ENCODE measurements around the gene PTPRD. TPM values are rescaled to one million over a fixed set of nuclear protein-coding genes. Genes with fewer than 3 reads are reported as not detected.

Gene PTPRD
- total RNA-seq, 1 donor from 2014 or later, result 20.9 TPM

DNA sequence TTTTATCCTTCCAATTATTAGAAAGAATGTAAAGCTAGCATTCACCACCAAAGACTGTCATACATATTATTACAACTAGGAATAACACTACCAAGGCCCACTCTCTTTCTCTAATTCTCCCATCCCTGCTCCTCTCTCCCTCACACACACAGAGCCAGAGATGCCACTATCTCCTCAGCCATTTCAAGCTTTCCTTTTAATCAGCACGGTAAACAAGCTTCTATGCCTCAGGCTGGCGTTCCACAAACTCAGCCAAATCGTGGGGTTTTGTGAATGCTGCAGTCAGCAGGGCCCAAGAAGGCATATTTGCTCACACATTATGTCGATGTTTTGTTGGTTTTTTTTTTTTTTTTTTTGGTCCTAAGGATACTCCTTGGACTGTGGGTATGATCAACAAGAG is 1833.3 kb downstream of the PTPRD start:
- no peak for DNase-seq (ENCODE audit: low spot score)

DNA sequence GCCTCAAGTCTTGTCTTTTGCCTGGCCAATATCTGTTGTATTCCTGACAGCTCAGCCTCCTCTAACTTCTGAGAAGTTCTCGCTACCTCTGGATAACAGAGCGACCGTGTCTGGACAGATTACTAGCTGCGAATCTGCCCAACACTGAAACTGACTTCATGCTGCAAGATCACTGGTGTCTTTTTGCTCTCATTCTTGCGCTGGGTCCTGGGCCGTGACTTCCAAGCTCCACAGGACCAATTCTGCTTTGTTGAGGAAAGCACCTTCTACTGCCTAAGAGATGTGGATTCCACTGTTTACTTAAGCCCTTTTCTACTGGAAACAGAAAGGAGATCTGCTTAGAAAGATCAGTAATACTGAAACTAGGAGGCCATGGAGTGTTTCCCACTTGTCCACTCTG is 1834.4 kb downstream of the PTPRD start:
- DNase-seq (ENCODE audit: low spot score), result no peak

DNA sequence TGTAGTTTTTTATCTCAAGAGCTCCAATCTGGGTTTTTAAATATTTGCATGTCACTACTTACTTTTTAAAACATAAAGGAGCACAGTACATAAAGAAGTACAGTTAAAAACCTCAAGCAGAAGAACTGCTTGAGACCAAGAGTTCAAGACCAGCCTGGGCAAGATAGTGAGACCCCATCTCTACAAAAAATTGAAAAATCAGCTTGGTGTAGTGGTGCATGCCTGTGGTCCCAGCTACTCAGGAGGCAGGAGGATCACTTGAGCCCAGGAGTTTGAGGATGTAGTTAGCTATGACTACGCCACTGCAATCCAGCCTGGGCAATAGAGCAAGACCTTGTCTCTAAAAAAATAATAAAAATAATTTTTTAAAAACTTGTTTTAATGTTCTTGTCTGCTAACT is 1840.5 kb downstream of the PTPRD start:
- no peak for DNase-seq (ENCODE audit: low spot score)

DNA sequence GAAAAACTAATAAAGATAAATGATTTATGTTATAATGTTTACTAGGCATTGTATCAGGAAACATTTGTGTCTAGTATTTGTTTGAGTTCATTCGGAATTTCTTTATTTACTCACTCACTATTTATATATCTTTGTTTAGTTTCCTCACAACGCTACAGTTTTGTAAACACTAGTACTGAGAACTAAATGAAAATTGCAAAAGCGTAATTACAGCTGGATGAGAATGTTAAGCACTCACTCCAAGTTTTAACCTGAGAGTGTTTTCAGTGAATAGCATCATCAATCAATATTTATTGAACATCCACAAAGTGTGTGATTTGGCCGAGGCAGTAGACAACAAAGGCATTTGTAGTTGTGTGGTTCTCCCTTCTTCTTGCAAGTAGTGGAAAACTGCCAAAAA is 1843.6 kb downstream of the PTPRD start:
- no peak for DNase-seq (ENCODE audit: low spot score)

DNA sequence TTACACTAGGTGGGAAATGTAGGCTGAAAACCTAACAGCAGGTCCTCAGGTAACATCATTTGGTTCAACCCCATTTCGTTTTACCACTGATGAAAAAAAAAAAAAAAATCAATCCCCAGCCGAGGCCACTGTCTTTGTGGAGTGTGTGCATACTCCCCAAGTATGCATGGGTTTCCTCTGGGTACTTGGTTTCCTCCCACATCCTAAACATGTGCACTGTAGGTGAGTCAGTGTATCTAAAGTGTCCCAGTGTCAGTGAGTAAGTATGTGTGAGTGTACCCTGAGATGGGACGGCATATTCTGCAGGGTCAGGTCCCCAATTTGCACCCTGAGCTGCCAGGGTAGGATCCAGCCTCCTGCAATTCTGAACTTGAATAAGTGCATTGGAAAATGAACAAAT is 1846.7 kb downstream of the PTPRD start:
- no peak for DNase-seq (ENCODE audit: low spot score)

DNA sequence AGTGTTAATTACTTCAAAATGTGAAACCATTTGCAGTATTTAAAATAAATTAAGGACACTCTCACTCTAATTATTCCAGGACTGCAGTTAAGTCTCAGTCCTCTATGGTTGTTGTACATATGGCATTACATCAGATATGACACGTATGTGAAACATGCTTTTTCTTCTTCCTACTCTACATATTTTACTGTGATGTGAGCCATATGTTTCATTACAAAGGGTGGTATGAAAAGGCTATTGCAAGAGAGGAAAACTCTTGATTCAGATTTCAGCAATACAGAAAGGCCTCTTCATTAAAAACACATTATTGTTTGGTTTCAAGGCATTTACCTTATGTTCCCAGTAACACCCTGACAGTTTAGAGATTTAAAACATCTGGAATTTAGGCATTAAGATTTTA is 1848.8 kb downstream of the PTPRD start:
- DNase-seq (ENCODE audit: low spot score), result no peak

DNA sequence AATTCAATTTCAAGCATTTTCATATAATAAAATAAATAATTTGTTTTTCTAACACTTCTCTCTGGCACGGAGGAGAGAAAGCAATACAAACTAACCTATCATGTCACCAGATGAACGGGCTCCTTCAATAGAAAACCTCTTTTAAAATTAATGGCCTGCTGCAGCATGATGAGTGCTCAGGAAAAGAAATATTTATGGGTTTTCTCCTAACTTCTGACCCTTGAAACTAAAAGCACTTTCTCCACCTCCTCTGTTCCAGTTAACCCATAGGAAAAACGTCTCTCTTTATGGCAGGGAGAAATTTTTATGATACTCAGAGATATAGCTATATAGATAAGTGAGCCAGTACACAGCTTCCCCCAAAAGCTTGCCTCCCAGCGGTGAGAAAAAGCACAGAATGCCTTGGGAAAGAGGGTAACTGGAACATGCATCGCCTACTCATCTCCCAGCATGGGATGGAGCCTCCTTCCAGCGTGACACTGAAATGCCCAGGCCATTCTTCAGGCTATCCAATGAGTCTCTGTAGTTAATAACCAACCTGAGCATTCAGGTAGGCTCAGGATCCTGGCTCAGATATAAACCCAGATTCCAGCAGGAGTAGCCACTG is 1850.2 kb downstream of the PTPRD start:
- no peak for DNase-seq (ENCODE audit: low spot score)

DNA sequence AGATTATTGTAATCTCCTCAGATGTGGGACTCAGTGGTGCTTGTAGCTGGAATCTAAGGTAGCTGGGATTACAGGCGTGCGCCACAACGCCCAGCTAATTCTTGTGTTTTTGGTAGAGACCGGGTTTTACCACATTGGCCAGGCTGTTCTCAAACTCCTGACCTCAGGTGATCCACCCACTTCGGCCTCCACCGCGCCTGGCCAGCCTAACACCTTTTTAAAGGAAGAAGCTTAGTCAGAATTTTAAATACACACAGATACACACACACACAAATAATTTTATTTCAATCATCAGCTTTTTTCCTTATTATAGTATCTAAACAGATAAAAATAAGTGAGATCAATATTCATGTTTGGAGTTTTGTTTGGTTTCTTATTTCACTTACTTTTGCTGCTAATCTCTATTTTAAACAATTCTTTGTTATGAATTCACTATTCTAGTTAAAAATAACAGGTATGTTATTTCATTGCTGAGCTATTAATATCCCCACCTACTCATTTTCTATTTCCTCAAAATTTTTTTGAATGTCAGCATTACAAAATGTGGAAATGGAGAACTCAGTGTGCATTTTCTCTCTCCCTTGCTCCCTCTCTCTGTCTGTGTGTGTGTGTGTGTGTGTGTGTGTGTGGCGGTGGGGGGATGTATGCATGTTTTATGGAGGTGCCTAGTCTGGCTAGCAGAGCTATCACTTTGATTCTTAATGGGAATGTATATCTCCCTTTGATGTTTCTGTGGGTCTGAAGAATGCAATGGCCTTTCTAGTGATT is 1852.6 kb downstream of the PTPRD start:
- no peak for DNase-seq (ENCODE audit: low spot score)

DNA sequence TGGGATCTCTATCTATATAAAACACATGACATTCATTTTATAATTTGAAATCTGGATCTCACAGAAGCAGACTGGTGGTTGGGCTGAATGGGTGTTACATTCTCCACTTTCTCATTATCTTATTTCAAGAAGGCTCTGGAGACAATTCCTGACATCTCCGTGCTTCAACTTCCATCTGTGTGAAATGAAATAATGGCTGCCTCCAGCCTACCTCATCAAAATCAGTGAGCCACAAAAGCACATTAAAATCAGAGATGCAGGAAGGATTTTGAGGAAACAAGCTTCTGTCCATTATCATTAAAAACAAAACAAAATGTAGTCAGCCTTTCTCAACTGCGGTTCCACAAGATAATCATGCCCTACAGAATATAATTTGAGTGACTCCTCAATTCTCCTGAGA is 1854.9 kb downstream of the PTPRD start:
- no peak for DNase-seq (ENCODE audit: low spot score)

DNA sequence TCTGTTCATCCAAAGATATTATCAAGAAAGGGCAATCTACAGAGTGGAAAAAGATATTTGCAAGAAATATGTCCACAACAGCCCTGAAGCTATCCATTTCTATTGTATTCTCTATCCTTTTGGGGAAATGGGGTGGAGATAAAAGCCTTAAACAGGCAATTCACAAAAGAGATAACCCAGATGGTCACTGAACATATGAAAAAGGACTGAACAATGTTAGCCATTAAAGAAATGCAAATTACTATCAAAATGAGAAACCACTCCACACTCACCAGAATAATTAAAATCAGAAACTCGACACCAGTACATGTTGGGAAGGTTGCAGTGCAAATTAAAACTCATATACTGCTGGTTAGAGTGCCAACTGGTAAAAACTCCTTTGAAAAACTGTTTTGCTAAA is 1858.1 kb downstream of the PTPRD start:
- no peak for DNase-seq (ENCODE audit: low spot score)

DNA sequence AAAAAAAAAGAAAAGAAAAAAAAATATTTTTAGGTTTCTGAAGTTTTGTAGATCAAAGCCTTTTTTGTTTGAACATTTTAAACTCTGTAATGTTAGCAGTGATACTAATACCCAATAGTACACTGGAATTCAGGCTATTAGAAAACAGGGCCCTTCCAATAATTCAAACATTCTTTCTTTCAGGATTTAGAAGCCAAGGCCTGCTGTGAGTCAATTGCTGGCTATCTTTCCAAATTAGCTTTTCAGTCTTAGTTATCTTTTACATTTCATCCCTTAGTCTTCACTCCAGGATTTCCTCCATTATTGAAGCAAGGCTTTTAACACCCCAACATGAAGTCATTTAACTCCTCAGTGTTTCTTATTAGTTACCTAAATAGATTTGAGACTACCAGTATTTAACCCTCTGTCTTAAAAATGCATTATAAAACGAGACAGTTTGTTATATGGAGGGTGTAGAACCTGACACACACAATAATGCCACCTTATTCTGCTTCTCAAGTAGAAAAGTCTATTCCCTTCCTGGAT is 1861.3 kb downstream of the PTPRD start:
- DNase-seq (ENCODE audit: low spot score), result no peak

DNA sequence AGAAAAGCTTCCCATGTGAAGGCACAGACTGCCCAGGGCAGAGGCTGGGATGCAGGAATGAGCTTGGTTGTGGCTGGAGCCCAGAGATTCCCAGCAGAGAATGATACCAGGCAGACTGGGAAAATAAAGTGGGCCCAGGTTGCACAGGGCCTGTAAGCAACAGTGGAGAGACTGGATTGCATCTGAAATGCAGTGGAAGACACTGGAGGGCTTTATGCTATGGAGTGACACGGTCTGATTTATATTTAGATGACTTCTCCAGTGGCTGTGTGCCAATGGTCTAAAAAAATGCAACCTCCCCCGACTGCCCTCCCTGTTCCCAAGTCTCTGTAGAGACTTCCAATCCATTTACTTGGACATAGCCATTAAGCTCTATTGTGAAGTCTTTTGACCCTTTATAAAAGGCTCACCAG is 1862.2 kb downstream of the PTPRD start:
- no peak for DNase-seq (ENCODE audit: low spot score)

DNA sequence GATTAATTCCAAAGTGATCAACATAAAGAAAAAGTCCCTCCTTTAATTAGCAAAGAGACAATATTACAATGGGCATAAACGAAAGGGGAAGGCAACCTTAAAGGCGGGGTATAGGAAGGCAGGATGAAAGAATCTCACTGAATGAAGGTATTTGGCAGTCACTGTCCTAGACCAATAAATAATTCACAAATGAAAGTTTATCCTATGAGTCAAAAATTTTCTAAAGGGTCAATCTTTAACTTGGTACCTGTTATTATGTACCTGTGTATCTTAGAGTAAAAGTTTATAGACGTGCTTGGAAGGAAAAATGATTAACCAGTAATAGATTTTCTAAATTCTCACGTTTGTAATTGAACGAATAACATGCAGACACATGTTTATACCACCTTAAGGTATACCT is 1867.5 kb downstream of the PTPRD start:
- DNase-seq (ENCODE audit: low spot score), result no peak

DNA sequence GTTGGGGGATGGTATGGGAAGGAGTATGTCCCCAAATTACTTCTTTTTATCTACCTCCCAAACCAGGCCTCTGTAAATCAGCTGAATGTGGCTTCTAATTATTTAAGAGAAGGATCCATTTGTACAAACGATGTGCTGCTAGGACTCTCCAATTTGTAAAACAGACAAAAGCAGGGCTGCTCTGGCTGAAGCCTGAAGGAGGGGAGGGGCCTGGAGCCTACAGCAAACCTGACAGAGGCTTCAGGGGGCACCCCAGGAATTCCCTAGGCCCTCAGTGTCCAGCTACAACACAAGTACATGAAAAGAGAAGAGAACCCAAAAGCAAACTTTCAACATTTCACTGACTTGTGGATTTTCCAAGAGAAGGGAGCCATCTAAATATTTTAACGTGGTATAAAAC is 1873.9 kb downstream of the PTPRD start:
- DNase-seq (ENCODE audit: low spot score), result no peak

DNA sequence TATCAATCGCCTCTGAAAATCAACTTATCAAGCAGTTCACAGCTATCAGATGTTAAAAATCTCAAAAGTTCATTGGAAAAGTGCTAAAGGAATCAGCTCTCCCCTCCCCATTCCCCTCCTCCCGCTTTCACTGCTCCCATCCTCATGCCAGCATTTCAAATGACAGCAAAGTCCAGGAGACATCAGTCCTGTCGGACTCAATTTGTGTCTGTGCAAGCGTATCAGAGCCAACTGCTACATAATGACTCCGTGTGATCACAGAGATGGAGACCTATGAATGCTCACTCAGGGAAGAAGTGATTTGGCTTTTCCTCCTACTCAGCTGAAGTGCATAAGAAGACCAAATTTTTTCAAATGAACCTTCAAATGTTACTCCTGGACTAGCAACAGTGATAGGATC is 1876.0 kb downstream of the PTPRD start:
- no peak for DNase-seq (ENCODE audit: low spot score)

DNA sequence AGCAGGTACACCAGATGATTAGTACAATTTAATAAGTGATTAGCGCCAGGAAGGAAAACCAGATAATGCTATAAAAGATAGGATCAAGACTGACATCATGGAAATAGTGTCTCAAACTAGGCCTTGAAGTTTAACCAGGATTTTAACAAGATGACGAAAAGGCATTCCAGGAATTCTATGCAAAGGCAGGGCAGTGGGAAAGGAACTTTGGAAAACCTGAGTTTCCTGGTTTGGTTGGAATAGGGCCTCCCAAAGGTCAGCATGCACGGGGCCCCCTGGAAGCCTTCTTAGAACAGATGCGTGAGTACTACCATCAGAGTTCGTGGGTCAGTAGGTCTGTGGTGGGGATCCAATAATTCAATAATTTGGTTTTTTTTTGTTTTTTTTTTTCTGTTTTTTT is 1878.0 kb downstream of the PTPRD start:
- no peak for DNase-seq (ENCODE audit: low spot score)

DNA sequence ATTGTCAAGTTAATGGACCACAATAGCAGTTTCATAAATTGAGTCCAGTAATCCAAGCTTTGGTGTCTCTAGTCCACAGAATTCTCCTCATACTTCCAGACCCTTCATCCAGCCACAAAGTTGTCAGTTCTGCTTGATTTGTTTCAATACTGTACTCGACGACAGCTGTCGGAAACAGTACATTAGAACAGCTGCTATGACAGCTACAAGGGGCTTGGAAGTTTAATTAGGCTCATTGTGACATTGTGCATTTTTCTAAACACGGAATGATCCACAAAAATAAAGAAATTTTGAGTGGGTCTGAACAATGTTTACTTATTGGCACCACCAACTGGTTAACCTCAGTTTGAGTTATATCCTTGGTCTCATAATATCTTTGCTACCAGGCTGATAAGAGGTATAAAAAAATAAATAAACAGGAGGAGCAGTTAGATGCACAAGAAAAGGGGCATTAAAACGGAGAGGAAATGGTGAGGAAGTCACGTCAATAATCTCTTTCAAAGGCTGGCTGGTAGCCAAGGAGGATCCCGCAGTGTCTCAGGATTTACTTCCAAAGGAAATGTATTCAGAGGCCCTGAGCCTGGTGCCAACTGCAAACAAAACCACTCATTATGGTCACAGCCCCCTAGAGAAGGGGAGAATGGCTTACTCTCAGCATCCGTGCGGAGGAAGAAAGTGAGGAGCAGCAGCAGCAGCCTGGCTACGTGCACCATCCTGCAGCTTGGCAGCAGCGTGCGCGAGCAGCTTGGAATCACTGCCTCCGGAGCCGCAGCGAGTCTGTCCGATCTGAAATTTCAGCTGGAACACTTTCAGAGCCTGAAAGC is 1879.5 kb downstream of the PTPRD start:
- no peak for DNase-seq (ENCODE audit: low spot score)

DNA sequence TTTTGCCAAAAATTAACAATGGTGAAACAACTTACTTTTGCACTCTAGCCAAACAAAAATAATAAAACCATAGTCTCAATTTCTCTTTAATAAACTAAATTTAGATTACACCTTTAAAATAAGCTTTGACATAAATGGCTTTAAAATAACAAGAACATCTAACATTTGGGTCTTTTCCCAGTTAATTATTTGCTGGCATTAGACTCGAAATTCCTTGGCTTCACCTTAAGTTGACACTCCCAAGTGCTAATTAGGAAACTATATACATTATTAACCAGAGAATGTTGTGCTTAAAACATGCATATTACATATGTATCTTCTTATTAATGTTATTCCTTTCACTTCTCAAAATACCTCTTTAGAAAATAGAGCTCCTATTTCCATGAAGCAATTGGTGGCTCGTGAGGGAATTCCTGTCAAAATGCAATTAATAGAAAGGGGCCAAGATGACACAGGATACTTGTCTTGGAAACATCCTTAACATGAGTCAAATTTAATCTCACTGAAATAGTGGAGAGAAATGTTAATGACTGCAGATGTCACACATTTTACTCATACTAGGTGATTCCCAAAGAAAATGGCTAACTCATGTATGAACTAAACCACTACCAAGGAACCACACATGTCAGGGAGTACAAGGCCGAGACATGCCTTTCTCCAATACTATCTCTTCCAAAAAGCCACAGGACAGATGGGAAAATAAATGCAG is 1880.3 kb downstream of the PTPRD start:
- DNase-seq (ENCODE audit: low spot score), result no peak

DNA sequence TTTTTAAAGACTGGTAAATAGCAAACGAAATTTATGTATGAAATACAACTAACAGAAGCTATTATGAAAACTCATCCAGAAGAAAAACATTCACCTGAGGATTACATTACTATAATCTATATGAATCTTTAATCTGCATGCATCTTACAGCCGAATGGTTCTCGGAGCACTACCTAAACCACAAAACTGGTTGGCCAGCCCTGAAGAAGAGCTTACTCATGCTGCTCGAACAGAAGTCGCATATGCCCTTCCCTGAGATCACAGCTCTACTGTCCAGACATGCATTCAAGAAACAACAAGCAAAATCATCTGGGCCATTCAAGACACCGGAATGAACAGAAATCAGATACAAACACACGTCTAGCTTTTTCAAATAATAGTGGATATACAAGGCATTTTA is 1882.2 kb downstream of the PTPRD start:
- no peak for DNase-seq (ENCODE audit: low spot score)

DNA sequence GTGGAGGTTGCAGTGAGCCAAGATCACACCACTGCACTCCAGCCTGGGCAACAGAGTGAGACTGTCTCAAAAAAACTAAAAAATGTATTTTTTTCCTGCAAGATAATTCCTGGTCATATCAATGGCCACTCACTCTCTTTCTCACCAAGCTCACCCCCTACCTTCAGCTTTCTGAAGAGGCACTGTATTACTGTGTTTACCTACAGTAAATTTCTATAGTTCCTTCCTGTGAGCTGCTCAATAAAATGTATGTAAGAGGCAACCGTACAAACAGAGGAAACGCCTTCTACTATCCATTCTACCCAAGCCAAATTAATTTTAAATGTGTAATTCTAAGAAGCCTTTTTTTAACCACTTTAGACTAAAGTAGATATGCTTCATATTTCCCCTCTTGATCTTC is 1883.9 kb downstream of the PTPRD start:
- no peak for DNase-seq (ENCODE audit: low spot score)

DNA sequence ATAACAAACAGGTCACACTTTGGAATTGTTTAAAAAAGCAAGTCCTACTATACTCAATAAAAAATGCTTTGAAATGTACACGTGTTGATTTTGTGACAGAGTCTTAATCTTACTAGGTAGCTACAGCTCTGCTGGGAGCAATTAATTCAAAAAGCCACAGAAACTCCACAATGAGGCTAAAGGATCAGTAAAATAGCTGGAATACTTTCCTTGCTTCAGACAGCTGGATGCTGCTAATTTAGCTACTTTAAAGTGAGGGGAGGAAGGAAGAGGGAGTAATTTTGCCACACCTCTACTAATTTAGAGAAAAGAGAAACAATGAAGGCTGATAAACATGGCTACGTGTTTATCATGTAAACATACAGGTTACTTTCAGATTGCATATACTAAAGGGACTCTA is 1885.6 kb downstream of the PTPRD start:
- DNase-seq (ENCODE audit: low spot score), result no peak

DNA sequence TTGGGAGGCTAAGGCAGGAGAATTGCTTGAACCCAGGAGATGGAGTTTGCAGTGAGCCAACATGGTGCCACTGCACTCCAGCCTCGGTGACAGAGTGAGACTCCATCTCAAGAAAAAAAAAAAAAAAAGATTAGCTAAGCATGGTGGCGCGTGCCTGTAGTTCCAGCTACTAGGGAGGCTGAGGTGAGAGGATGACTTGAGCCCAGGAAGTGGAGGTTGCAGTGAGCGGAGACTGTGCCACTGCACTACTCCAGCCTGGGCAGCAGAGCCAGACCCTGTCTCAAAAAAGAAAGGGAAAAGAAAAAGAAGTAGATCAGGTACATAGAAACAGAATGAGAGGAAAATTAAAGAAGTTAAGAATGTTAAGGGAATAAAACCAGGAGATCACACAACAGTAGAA is 1886.1 kb downstream of the PTPRD start:
- no peak for DNase-seq (ENCODE audit: low spot score)
